Tongue (tissue), 2 donors: ENCODE results near the gene HS2ST1. TPM values are rescaled to one million over a fixed set of nuclear protein-coding genes. Genes with fewer than 3 reads are reported as not detected.
A peak's percentile ranks its signal among the peaks of the same experiment; 100 is the strongest.
"Not testable (repeated sequence)": the region's sequence is repeated elsewhere in the genome, so short reads cannot be mapped to it uniquely, and the experiment has no call there.

Experiments used
- DNase-seq: peaks from one replicate; pipeline ENCODE4 v3.0.0-alpha.2; 2015
- total RNA-seq: library from RNA; depleted of rRNA; stranded (reverse); fragments of >200 nt; gene quantifications from one replicate; pipeline ENCODE4 v1.2.3, GENCODE V29; 2014

Gene HS2ST1
- total RNA-seq, 1 donor from 2014 or later = 24.0 TPM

DNA sequence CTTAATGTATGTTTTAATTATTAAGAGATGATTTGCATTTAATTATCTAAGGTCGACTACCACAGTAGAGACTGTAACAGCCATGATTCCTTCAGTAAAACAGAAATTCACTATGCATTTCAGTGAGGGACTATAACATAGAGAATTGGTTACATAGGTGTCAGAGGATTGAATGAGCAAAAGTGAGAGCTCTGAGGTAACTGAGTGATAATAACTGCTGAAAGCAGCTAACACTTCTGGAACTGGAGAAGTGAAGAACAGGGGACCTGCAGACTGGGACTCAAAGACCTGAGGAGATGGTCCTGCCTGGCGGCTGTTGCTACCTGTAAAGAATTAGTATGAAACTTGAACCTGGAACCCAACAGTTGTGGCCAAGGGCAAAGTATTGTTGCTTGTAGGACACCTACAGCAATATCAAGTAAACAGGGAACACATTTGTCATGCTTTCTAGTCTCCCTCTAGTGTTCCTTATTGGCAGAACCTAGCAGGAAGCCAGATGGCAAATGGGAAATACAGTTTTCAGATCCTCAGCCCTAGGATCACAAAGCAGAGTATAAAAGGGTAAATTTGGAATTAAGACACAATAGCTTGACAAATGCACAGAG is 110.6 kb downstream of the HS2ST1 start:
- DNase-seq = peak; percentile 49

DNA sequence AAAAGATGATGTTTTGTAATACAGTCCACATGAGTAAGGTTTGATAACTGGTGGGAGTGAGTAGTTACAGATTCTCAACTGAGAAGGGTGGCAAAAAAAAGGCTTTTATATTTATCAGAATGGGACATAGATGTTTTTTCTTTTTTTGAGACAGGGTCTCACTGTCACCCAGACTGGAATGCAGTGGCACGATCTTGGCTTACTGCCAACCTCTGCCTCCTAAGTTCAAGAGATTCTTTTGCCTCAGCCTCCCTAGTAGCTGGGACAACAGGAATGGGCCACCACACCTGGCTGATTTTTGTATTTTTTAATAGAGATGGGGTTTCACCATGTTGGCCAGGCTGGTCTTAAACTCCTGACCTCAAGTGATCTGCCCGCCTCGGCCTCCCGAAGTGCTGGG is 113.1 kb downstream of the HS2ST1 start:
- DNase-seq = not testable (repeated sequence)

DNA sequence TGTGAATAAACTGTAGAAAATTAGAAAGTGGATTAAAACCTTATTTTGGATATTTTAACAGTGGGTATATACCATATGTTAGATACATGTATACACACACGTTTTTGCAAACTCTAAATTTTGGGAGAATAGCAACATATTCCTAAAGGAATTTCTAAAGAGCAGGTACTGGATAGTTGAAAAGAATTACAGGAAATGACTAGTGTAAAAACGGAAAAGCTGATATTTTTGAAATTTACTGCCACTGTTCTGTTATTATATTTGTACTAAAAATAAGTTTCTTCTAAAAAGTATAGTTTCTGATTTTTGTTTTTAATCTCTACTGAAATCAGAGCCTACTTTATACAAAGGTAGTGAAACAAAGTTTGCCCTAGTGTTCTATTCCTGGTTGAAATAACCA is 114.1 kb downstream of the HS2ST1 start:
- DNase-seq = no peak

DNA sequence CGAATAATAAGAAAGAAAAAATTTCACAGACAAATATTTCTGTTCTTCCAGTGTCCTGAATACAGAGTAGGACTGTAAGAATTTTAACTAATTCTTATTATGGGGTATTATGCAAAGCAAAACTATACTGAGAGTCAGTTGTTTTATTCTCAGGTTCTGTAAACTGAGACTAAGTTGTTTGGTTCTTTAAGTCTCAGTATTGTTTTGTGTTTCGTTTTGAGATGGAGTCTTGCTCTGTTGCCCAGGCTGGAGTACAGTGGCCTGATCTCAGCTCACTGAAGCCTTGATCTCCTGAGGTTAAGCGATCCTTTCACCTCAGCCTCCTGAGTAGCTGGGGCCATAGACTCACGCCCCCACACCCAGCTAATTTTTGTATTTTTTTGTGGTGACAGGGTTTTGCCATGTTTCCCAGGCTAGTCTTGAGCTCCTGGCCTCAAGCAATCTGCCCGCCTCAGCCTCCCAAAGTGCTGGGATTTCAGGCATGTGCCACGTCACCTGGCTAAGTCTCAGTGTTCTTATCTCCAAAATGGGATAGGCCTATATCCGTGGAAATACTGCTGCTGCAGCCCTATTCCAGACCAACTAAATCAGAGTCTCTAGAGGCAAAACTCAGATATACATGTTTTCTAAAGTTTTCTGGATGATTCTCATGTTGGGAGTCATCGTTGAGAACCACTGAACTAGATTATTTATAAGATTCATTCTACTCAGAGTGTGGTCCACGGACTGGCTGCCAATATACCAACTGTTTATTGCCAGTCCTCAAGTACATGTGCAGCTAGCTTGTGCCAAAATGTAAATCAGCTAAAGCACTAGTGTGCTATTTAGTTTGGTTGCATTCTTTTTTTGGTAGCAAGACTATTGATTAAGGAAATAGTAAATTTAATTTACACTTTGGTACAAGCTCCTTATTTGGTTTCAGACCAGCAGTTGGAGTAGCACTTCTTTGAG is 116.6 kb downstream of the HS2ST1 start:
- DNase-seq = no peak

DNA sequence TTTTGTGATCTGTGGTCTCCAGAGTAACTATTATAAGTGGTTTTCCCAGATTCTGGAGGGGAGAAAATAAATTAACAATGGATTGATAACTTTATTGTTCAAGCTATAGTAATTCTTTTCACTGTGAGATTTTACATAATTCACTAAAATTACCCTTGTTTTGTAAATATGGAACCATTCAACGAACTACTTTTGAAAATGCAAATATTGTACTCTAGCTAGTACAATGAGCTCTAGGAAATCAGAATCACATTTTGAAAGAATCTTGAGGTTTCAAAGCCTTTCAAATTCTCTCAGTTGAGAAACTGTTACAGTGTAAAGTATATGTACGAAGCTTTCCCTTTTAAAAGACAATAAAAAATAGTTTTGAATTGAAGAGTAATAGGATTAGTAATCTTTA is 119.9 kb downstream of the HS2ST1 start:
- DNase-seq = no peak

DNA sequence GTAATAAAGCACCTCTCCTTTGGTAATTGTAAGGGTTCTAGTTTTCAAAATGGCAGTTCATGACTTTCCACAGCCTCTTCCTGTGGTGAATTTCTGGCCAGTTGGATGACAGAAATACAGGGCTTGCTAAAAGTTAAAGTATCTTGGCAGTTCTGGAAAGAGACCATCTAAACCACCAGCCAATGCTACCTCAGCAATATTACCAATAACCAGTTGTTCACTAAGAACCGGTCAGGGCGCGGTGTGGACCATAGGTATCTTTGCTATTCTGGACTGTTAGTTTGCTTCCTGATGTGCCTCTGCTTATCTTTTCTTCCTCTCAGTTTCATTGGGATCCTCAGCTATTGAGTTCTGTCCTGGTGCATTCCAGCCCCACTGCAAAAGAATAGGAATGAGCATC is 124.7 kb downstream of the HS2ST1 start:
- no peak for DNase-seq

DNA sequence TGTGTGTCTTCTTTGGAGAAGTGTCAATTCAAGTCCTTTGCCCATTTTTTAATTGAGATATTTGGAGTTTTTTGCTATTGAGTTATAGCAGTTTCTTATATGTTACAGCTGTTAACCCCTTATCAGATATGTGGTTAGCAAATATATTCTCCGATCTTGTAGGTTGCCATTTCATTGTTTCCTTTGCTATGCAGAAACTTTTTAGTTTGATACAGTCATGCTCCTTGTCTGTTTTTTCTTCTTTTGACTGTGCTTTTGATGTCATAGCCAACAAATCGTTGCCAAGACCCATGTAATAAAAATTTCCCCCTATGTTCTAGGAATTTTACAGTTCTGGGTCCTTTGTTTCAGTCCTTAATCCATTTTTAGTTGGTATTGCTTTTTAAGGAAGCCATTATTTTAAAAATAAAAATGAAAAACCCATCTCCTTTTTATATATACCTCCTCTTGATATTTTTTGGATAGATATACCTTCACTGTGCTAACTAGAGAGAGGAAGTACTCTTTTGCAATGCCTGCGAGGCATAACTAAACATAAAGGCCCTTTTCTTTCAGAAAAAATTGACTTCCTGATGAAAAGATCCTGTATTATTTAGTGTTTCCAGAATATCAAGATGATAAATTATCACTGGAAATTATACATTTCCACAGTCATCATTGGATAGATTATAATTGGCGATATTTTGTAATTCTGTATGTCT is 127.8 kb downstream of the HS2ST1 start:
- DNase-seq = no peak

DNA sequence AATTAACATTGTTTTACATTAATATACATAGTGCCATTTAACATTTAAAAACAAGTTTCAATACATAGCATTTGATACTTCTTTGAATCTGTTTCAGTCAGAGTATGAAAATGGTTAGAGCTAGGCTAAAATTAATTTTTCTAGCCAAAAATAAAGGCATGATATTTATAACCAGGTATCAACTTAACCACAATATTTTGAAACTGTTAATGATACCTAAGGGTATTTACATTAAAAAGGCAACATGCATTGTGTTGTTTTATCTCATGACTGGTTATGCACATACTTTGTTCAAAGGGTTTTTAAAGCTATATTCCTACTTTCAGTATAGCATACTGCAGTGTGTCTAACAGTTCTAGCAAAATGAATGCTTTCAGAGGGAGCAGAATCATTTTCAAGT is 130.0 kb downstream of the HS2ST1 start:
- no peak for DNase-seq

DNA sequence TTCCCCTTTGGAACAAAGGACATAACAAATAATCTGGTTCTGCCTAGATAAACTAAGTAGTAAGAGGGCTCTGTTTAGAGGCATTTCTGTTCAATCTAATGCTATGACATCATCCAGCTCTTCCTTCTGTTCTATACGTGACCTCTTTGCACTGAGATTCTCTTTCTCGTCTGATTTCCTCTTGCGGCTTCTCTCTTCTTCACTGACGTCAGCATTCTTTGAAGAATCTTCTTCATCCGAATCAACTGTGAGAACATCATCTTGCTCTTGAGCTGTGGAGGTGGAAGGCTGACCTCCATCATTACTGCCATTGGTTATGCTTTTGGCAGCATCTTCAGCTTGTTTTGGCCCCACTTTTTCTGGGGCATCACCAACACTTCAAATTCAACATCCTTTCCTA is 130.4 kb downstream of the HS2ST1 start:
- no peak for DNase-seq

DNA sequence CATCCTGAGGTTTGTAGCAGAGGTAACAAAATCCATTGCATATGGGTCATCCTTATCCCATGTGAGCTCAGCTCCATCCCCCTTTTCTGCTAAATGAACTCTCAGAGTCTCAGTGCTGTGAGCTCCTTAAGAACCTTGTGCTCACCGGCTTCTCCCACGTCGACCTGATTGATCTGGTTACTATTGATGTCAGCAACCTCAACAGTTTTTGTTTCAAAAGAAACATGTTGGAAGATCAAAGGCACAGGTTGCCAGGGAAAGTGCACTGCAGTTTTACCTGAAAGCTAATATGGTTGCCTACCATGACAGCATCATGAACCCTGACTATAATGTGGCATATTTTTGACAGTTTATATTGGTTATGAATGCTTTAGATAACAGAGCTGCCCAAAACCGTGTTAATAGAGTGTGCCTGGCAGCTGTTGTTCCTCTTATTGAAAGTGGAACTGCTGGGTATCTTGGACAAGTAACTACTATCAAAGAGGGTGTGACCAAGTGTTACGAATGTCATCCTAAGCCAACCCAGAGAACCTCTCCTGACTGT is 131.4 kb downstream of the HS2ST1 start:
- no peak for DNase-seq

DNA sequence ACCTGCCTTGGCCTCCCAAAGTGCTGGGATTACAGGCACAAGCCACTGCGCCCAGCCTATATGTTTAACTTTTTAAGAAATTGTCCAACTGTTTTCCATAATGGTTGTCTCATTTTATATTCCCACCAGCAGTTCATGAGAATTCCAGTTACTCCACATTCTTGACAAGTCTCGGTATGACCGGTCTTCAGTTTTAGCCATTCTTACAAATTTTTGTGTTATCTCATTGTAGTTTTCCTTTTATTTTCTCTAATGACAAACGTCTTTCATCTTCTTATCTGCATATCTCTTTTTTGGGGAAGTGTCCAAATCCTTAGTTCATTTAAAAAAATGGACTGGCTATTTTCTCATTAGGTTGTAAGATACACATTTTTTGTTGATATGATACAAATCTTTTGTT is 132.5 kb downstream of the HS2ST1 start:
- no peak for DNase-seq

DNA sequence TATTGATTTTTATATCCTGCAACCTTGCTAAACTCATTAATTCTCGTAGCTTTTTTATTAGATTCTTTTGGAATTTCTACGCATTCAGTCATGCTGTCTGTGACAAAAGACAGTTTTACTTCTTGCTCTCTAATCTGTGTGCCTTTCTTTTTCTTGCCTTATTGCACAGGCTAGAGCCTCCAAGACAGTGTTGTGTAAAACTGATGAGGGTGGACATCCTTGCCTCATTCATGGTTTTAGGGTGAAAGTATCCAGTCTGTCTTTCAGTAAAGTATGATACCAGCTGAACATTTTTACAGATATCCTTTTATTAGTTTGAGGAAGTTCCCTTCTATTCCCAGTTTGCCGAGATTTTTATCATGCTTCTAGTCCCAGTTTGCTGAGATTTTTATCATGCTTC is 133.8 kb downstream of the HS2ST1 start:
- no peak for DNase-seq

DNA sequence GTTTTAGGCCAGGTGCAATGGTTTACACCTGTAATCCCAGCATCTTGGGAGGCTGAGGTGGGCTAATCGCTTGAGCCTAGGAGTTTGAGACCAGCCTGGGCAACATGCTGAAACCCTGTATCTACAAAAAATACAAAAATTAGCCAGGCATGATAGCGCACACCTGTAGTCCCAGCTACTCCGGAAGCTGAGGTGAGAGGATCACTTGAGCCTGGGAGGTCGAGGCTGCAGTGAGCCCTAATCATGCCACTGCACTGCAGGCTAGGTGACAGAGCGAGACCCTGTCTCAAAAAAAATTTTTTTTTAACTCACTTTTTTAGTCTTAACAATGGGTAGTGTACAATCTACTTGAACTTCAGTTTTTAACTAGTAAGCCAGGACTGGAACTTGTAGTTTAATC is 137.5 kb downstream of the HS2ST1 start:
- no peak for DNase-seq

DNA sequence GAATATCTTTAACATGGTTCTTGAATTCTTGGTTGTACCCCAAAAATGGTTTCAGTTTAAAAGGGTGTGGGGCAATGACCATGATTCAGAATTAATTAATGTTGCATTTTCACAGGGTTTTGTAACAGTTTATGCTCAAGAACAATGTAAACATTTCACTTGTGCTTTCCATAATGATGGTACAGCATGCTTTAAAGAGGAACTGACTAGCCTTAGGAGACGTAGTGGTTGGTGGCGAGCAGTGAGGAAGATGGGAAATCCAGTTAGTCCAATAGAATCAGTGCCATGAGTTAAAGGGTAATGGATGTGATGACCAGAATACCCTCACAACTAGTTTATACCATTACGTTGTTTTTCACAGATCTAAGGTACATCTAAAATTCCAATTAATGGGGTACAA is 138.0 kb downstream of the HS2ST1 start:
- DNase-seq = no peak

DNA sequence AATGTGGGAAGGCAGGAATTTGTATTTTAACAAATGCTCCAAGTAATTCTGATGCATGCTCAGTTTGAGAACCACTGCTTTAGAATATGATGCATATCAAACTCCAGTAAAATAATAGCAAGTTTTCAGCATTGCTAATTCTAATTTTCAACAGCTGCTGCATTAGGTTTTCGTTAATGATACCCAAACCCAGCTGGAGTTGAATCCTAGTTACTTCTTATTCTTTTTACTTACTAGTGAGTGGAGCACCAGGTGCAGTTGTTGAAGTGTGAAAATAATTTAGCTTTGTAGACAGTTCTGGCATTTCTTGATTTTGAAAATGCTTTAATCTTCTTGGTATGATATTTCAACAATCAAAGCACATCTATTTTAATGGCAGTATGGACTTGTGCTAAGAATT is 138.5 kb downstream of the HS2ST1 start:
- peak; percentile 54 for DNase-seq

DNA sequence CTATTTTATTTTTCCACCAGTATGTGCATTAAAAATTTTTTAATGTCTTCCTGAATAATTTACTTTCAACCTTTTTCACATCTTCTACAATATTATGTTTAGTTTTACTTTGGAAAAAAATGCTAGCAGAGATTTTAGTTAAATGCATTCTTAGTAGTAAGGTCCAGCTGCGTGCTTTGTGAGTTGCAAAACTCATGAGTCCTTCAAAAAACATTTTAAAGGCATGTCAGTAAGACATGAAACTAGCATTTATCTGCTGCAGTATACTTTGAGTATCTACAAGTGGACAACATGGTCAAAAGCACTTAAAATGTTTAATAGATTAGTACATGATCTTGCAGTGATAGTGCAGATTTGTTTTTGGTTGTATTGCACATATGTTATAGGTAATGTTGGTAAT is 139.0 kb downstream of the HS2ST1 start:
- no peak for DNase-seq

DNA sequence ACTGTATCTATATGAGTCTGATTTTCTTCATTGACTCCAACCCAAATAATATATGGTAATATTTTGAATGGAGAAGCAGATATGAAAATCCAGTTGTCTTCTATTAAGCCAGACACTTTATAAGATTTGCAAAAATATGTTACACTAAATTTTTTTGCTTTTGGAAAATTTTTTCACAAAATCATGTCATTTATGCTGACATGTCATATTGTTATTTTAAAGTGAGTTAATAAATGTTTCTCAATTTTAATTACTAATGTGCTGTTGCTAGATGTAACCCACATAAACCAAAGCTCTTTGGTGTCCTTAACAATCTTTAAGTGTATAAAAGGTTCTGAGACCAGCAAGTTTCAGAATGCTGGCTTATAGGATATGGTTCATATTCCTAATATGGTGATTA is 142.5 kb downstream of the HS2ST1 start:
- no peak for DNase-seq

DNA sequence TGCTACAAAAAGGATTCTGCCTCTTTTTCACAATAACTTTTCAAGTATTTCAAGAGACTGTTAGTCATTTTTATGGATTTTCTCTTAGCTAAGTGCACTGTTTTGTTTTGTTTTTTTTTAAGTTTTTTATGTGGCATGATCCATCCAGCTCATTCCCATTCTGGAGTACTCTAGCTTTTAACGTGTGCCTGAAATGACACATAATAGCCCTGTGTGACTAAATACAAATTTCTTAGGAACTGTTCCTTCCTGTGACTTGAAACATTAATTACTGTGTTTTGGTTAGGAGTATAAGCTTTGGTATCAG is 143.9 kb downstream of the HS2ST1 start:
- DNase-seq = no peak

DNA sequence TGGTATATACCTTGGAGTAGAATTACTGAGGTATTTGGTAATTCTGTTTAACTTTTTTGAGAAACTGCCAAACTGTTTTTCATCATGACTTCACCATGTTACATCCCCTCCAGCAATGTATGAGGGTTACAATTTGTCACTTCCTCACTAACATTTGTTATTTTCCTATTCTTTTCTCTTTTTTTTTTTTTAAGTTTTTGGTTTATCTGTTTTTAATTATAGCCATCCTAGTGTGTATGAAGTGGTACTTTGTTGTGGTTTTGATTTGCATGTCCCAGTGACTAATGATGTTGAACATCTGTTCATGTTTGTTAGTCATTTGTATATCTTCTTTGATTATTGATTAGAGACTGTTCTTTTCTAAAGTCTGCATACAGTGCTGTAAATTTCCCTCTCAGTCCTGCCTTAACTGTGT is 147.3 kb downstream of the HS2ST1 start:
- no peak for DNase-seq

DNA sequence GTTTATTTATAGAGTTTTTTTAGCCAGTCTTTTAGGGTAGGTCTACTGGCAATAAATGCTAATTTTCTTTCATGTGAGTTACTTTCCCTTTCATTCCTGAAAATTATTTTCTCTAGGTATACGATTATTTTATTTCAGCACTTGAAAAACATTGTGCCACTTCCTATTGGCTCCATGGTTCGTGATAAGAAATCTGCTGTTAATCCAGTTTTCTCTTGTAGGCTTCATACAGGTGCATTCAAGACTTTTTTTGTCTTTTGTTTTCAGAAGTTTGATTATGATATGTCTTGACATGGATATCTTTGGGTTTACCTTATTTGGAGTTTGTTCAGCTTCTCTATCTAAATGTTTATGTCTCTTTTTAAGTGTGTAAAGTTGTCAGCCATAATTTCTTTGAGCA is 148.3 kb downstream of the HS2ST1 start:
- no peak for DNase-seq

DNA sequence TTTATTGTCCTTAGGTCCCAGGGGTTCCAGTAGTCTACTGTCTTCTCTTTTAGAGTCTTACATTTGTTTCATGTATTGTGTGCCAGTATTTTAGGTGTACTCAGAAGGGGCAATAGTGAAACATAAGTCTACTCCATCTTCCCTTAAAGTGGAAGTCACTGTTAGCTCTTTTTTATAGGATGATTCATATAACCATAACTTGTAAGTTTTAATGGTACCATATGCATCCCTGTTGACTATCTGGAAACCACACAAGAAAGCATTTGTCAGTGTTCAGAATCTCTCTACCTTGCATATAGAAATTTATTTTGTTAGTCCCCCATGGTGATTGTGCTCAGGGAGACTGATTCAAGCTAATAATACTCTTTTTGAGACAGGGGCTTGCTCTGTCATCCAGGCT is 149.9 kb downstream of the HS2ST1 start:
- no peak for DNase-seq

DNA sequence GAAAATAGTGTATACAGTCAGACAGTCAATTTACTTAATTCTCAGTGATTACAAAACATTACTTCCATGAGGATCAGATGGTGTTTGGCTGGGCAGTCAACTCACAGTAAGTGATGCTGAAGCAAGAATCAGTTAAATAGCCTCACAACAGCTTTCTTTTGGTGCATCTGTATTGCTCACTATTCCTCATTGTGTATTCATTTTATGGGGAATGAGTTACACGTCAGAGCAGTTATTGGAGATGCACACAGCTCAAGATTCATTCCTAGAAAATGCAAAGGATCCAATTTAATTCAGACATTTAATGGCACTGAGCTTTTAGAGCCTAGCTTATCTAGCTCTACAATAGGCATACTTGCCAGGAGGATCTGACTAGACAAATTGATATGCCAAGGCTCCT is 150.6 kb downstream of the HS2ST1 start:
- no peak for DNase-seq

DNA sequence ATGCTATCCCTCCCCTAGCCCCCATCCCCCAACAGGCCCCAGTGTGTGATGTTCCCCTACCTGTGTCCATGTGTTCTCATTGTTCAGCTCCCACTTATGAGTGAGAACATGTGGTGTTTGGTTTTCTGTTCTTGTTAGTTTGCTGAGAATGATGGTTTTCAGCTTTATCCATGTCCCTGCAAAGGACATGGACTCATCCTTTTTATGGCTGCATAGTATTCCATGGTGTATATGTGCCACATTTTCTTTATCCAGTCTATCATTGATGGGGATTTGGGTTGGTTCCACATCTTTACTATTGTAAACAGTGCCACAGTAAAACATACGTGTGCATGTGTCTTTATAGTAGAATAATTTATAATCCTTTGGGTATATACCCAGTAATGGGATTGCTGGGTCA is 152.3 kb downstream of the HS2ST1 start:
- DNase-seq = not testable (repeated sequence)
